DND-41 (cell line): ENCODE data around the gene SLC24A3.

Experiments
- EZH2 ChIP-seq: IDR thresholded peaks from 3 replicates; pipeline ENCODE4 v1.6.1; 2012; ENCODE audit warnings: borderline replicate concordance, low read depth, mild to moderate bottlenecking, moderate library complexity, low read length, inconsistent platforms; ENCODE audit not compliant: severe bottlenecking
- TF ChIP-seq, protein P1 (sequence below): IDR thresholded peaks from 2 replicates; pipeline ENCODE4 v1.5.1; 2012; ENCODE audit warnings: borderline replicate concordance, low read length, moderate library complexity, mild to moderate bottlenecking; ENCODE audit not compliant: poor library complexity, severe bottlenecking; ENCODE audit errors: extremely low read depth

DNA sequence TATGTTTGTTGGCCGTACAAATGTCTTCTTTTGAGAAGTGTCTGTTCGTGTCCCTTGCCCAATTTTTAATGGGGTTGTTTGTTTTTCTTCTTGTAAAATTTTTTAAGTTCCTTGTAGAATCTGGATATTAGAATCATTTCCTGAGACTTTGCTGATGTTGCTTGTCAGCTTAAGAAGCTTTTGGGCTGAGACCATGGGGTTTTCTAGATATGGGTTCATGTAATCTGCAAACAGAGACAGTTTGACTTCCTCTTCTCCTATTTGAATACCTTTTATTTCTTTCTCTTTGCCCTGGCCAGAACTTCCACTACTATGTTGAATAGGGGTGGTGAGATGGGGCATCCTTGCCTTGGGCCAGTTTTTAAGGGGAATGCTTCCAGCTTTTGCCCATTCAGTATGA, 82.6 kb downstream of the SLC24A3 start:
- TF ChIP-seq, protein P1, sequence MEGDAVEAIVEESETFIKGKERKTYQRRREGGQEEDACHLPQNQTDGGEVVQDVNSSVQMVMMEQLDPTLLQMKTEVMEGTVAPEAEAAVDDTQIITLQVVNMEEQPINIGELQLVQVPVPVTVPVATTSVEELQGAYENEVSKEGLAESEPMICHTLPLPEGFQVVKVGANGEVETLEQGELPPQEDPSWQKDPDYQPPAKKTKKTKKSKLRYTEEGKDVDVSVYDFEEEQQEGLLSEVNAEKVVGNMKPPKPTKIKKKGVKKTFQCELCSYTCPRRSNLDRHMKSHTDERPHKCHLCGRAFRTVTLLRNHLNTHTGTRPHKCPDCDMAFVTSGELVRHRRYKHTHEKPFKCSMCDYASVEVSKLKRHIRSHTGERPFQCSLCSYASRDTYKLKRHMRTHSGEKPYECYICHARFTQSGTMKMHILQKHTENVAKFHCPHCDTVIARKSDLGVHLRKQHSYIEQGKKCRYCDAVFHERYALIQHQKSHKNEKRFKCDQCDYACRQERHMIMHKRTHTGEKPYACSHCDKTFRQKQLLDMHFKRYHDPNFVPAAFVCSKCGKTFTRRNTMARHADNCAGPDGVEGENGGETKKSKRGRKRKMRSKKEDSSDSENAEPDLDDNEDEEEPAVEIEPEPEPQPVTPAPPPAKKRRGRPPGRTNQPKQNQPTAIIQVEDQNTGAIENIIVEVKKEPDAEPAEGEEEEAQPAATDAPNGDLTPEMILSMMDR = no peak
- TF ChIP-seq EZH2 = no peak
